ENCODE data around the gene MAEA.

Gene MAEA

GRCh38 chr4:1381944-1382541 lies 92.4 kb downstream of the MAEA start:
- H3K27ac ChIP-seq (ENCODE audit: low read length), result no peak overlapping the region
- H3K79me2 ChIP-seq (ENCODE audit: low read length), result no peaks in the 10 kb centered on the region
- H3K9ac ChIP-seq (ENCODE audit: low read length), result no peak overlapping the region
- H4K20me1 ChIP-seq (ENCODE audit: insufficient read depth, low read length), result no peaks in the 10 kb centered on the region
- TF ChIP-seq EZH2phosphoT487 (IDR thresholded peaks at IDR 0.05; ENCODE audit: low read depth), result no peak
- TF ChIP-seq, protein P1, sequence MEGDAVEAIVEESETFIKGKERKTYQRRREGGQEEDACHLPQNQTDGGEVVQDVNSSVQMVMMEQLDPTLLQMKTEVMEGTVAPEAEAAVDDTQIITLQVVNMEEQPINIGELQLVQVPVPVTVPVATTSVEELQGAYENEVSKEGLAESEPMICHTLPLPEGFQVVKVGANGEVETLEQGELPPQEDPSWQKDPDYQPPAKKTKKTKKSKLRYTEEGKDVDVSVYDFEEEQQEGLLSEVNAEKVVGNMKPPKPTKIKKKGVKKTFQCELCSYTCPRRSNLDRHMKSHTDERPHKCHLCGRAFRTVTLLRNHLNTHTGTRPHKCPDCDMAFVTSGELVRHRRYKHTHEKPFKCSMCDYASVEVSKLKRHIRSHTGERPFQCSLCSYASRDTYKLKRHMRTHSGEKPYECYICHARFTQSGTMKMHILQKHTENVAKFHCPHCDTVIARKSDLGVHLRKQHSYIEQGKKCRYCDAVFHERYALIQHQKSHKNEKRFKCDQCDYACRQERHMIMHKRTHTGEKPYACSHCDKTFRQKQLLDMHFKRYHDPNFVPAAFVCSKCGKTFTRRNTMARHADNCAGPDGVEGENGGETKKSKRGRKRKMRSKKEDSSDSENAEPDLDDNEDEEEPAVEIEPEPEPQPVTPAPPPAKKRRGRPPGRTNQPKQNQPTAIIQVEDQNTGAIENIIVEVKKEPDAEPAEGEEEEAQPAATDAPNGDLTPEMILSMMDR (IDR thresholded peaks at IDR 0.05; ENCODE audit: low read depth, low read length), result no peak
- H2AFZ ChIP-seq (ENCODE audit: low read depth, low read length), result no peak overlapping the region
- no peaks in the 10 kb centered on the region for H3K27me3 ChIP-seq (ENCODE audit: low read depth, low read length)
- peaks cover 2% of the 10 kb centered on the region for H3K36me3 ChIP-seq (replicated peaks; ENCODE audit: low read depth, low read length)
- no peak overlapping the region for H3K4me3 ChIP-seq (ENCODE audit: low read length)
- no peaks in the 10 kb centered on the region for H3K9me3 ChIP-seq (ENCODE audit: insufficient read depth, low read length)
- H3K4me1 ChIP-seq (ENCODE audit: low read length), result no peaks in the 10 kb centered on the region
- no peak overlapping the region for H3K4me2 ChIP-seq (ENCODE audit: low read length)

GRCh38 chr4:1382776-1383727 lies 93.4 kb downstream of the MAEA start:
- H3K79me2 ChIP-seq (ENCODE audit: low read length), result no peaks in the 10 kb centered on the region
- no peaks in the 10 kb centered on the region for H4K20me1 ChIP-seq (ENCODE audit: insufficient read depth, low read length)
- no peak overlapping the region for H3K4me2 ChIP-seq (ENCODE audit: low read length)
- H3K4me3 ChIP-seq (ENCODE audit: low read length), result no peak overlapping the region
- no peaks in the 10 kb centered on the region for H3K9me3 ChIP-seq (ENCODE audit: insufficient read depth, low read length)
- TF ChIP-seq EZH2phosphoT487 (IDR thresholded peaks at IDR 0.05; ENCODE audit: low read depth), result no peak
- TF ChIP-seq, protein P1 (IDR thresholded peaks at IDR 0.05; ENCODE audit: low read depth, low read length), result no peak
- H3K9ac ChIP-seq (ENCODE audit: low read length), result no peak overlapping the region
- no peaks in the 10 kb centered on the region for H3K27me3 ChIP-seq (ENCODE audit: low read depth, low read length)
- H3K4me1 ChIP-seq (ENCODE audit: low read length), result no peaks in the 10 kb centered on the region
- H2AFZ ChIP-seq (ENCODE audit: low read depth, low read length), result no peak overlapping the region
- no peak overlapping the region for H3K27ac ChIP-seq (ENCODE audit: low read length)
- peaks cover 7% of the 10 kb centered on the region for H3K36me3 ChIP-seq (replicated peaks; ENCODE audit: low read depth, low read length)

DNA sequence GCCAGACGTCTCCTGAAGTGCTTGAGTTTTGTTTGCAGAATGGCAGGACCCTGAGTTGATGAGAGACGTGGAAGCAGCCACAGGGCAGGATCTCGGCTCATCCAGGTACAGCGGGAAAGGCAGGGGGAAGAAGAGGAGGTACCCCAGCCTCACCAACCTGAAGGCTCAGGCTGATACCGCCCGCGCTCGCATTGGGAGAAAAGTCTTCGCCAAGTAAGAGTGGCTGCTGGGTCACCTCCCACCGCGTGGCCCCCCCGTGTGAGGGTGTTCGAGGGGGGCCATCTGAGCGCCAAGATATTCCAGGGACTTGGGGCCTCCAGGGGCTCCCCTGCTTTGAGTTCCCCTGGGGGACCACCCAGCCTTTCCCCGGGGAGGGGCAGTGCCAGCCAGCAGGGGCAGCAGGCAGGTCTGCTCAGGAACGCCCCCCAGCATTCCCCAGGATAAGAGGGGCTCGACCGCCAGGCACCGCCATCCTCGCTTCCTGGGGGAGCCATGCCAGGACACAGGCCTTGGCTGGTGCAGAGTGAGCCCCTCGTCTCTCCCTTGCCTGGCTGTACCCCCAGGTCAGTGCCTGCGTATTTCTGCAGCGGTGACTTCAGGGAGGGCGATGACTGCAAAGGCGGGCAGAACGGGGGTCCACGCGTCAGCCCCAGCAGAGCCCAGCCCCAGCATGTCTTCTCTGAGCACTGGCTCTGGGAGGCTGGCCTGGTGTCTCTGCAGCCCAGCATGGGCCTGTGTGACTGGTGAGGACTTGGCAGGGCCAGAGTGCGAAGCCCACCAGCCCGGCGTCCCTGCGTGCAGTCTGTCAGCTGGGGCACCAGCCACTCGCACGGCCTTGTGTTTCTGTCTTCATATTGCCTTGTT lies 94.3 kb downstream of the MAEA start:
- Histone ChIP-seq H3K79me2 (ENCODE audit: low read length) (no peaks in the 10 kb centered on the region), H3K4me1 (ENCODE audit: low read length) (no peaks in the 10 kb centered on the region), H3K27ac (ENCODE audit: low read length) (no peak overlapping the region), H3K36me3 (replicated peaks; ENCODE audit: low read depth, low read length) (peaks cover 15% of the 10 kb centered on the region), H3K4me2 (ENCODE audit: low read length) (no peak overlapping the region), H2AFZ (ENCODE audit: low read depth, low read length) (no peak overlapping the region), H3K4me3 (ENCODE audit: low read length) (no peak overlapping the region), H4K20me1 (ENCODE audit: insufficient read depth, low read length) (no peaks in the 10 kb centered on the region), H3K9me3 (ENCODE audit: insufficient read depth, low read length) (no peaks in the 10 kb centered on the region), H3K9ac (ENCODE audit: low read length) (no peak overlapping the region), H3K27me3 (ENCODE audit: low read depth, low read length) (no peaks in the 10 kb centered on the region)
- no peak for TF ChIP-seq EZH2phosphoT487 (IDR thresholded peaks at IDR 0.05; ENCODE audit: low read depth)
- TF ChIP-seq, protein P1 (IDR thresholded peaks at IDR 0.05; ENCODE audit: low read depth, low read length), result no peak

All from OCI-LY3 (cell line).